Upper lobe of right lung (tissue), 1 donor: ENCODE measurements around the gene WFS1. TPM values are rescaled to one million over a fixed set of nuclear protein-coding genes. Genes with fewer than 3 reads are reported as not detected.
A peak's percentile ranks its signal among the peaks of the same experiment; 100 is the strongest.

Experiments used
- ATAC-seq: fragments of 200-7000 bp; cut with Tn5 transposase; one replicate; pipeline ENCODE4 v1.9.1; 2020; ENCODE audit warnings: mild to moderate bottlenecking, moderate library complexity
- DNase-seq: peaks from one replicate; pipeline ENCODE4 v3.0.0-alpha.2; 2020
- H3K27ac ChIP-seq: fragments of 200-600 bp; one replicate; pipeline ENCODE4 v1.8.0; 2022
- H3K27me3 ChIP-seq: fragments of 200-600 bp; one replicate; pipeline ENCODE4 v1.8.0; 2022; ENCODE audit warnings: mild to moderate bottlenecking
- H3K36me3 ChIP-seq: fragments of 200-600 bp; one replicate; pipeline ENCODE4 v1.8.0; 2022
- H3K4me1 ChIP-seq: fragments of 200-600 bp; one replicate; pipeline ENCODE4 v1.8.0; 2022
- H3K4me3 ChIP-seq: fragments of 200-600 bp; one replicate; pipeline ENCODE4 v1.8.0; 2022; ENCODE audit warnings: mild to moderate bottlenecking
- H3K9me3 ChIP-seq: fragments of 200-600 bp; one replicate; pipeline ENCODE4 v1.8.0; 2022
- CTCF ChIP-seq: fragments of 200-600 bp; IDR thresholded peaks from one replicate; pipeline ENCODE4 v1.8.0; 2022; ENCODE audit warnings: antibody characterized with exemption
- intact Hi-C: fragments of 100-400 bp; cut with DNase I; formaldehyde crosslinking; loops from one replicate; pipeline ENCODE4 v1.11.0; 2022
- total RNA-seq: library from RNA; stranded (reverse); fragmentation: NEBNext Ultra II Directional; extraction: Animal tissue kit (Norgen Biotek cat#: 25700); gene quantifications from one replicate; pipeline ENCODE4 v1.2.1, GENCODE V29; 2021
- donor health status: DM: no; HTN: yes; CAD: no; lungs with severe emphysema.

WFS1 gene
- total RNA-seq, 1 donor from 2014 or later = 110 TPM

DNA sequence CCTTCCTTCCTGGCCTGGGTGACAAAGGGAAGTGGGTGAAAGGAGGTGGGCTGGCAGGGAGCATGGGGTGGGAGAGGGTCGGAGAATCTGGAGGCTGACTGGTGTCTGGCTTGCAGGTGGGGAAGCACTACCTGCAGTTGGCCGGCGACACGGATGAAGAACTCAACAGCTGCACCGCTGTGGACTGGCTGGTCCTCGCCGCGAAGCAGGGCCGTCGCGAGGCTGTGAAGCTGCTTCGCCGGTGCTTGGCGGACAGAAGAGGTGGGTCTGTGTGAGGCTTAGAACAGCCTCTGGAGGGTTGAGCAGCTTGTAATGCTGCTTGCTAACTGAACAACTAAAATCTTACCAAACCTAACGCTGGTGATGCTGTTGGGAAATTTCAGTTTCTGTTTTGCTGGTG lies 19.2 kb downstream of the WFS1 start:
- DNase-seq = no peak
- TF ChIP-seq CTCF = no peak
- H3K4me1 ChIP-seq = no peaks in the 10 kb centered on the region
- no peaks in the 10 kb centered on the region for H3K9me3 ChIP-seq
- H3K4me3 ChIP-seq = no peak overlapping the region
- ATAC-seq = no peak
- intact Hi-C loops = no loop called here
- H3K27me3 ChIP-seq = no peaks in the 10 kb centered on the region
- H3K36me3 ChIP-seq = peaks cover 32% of the 10 kb centered on the region
- no peak overlapping the region for H3K27ac ChIP-seq

DNA sequence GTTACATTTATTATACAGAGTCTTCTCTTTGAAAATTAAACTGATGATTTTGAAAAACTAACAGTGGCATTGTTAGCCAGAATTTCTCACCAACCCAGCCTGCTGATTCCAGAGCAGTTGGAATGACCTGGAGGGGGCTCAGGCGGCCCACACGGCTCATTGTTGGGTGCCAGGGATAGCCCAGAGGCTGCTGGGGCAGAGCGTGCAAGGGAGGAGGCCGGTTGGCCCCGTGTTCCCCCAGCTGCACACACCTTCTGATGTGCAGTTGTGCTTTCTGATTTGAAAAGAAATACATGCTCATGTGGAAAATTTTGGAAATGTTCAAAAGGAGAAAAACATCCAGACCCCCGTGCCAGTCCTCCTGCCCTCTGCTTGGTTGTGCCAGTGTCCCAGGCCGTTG lies 20.6 kb downstream of the WFS1 start:
- Histone ChIP-seq H3K9me3 (no peaks in the 10 kb centered on the region), H3K4me1 (no peaks in the 10 kb centered on the region), H3K36me3 (peaks cover 39% of the 10 kb centered on the region), H3K27ac (no peak overlapping the region), H3K27me3 (no peaks in the 10 kb centered on the region), H3K4me3 (no peak overlapping the region)
- intact Hi-C loops = no loop called here
- DNase-seq (no peak), ATAC-seq (no peak)
- no peak for TF ChIP-seq CTCF

DNA sequence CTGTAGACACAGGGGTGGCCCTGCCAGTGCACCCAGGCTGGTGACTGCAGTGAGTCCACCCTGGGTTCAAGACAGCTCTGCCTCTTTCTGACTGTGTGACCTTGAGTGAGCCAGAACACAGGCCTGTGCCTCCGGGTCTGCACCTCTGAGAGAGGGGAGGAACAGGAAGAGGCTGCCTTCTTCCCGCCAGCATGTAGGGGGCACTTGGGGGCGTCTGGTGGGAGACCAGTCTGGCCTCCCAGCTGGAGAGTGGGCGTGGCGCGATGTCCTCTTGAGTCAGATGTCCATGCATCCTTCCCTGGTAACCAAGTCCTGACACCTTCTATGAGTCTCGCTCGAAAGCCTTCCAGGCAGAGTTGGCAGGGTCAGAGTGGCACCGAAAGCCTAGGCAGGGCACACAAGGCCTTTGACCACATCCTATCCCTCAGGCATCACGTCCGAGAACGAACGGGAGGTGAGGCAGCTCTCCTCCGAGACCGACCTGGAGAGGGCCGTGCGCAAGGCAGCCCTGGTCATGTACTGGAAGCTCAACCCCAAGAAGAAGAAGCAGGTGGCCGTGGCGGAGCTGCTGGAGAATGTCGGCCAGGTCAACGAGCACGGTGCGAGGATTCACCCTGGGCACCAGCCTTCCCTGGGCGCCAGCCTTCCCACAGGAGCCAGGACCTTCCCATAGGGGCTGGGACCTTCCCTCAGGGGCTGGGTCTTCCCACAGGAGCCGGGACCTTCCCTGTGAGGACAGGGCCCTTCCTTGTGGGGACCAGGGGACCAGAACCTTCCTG lies 21.3 kb downstream of the WFS1 start:
- H3K27me3 ChIP-seq = no peaks in the 10 kb centered on the region
- TF ChIP-seq CTCF = no peak
- H3K9me3 ChIP-seq = no peaks in the 10 kb centered on the region
- H3K36me3 ChIP-seq = peaks cover 46% of the 10 kb centered on the region
- no peak overlapping the region for H3K27ac ChIP-seq
- intact Hi-C loops = no loop called here
- H3K4me1 ChIP-seq = no peaks in the 10 kb centered on the region
- no peak overlapping the region for H3K4me3 ChIP-seq
- ATAC-seq (no peak), DNase-seq (no peak)

- Histone ChIP-seq H3K4me3 (no peak overlapping the region), H3K27ac (no peak overlapping the region), H3K36me3 (peaks cover 55% of the 10 kb centered on the region), H3K4me1 (no peaks in the 10 kb centered on the region), H3K27me3 (no peaks in the 10 kb centered on the region), H3K9me3 (no peaks in the 10 kb centered on the region)
- no peak for TF ChIP-seq CTCF
- intact Hi-C loops = no loop called here
- ATAC-seq (peak; percentile 4), DNase-seq (no peak)
These were observed 22.2 kb downstream of the WFS1 start for GRCh38 chr4:6291784-6292297.

DNA sequence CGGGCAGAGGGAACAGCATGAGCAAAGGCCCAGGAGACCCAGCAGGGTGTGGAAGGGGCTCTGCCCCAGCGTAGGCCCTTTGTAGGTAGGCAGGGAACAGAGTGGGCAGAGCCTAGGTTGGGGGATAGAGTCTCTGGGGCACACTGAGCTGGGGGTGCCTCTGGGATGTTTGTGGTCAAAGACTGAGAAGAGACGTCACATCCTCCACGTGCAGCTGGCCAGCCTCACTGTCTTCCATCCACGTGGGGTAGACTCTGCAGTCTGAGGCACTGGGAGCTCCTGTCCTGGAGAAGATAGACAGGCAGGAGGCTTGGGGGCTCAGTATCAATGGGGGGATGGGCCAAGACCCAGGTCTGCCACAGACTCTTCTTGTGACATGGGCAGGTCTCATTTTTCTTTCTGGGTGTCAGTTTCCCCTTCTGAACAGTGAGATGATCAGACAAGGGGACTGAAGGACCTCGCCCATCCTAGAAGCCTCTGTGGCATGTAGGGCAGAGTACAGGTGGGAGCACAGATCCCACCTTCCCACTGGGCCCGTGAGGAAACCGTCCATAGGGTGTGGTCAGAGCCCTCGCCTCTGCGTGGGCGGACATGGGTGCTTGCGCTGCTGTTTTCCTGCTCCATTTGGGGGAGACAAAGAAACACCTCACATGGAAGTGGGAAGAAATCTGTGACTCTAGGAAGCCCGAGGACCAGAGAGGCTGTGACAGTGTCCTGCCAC lies 22.9 kb downstream of the WFS1 start:
- ATAC-seq = no peak
- Histone ChIP-seq H3K27me3 (no peaks in the 10 kb centered on the region), H3K36me3 (peaks cover 50% of the 10 kb centered on the region), H3K4me3 (no peak overlapping the region), H3K27ac (no peak overlapping the region), H3K4me1 (no peaks in the 10 kb centered on the region), H3K9me3 (no peaks in the 10 kb centered on the region)
- intact Hi-C loops = no loop called here
- no peak for DNase-seq
- TF ChIP-seq CTCF = no peak
